Astrocyte (in vitro differentiated cells and primary cell): Measurements from ENCODE around the gene DPY30. TPM values are rescaled to one million over a fixed set of nuclear protein-coding genes. Genes with fewer than 3 reads are reported as not detected.
A peak's percentile ranks its signal among the peaks of the same experiment; 100 is the strongest.
"Not testable (repeated sequence)": the region's sequence is repeated elsewhere in the genome, so short reads cannot be mapped to it uniquely, and the experiment has no call there.

Experiments used
- DNase-seq: peaks from one replicate; pipeline ENCODE4 v3.0.0-alpha.2; 2010; ENCODE audit warnings: low read depth
- FAIRE-seq: peaks from 2 replicates; lab custom pipeline; 2011; peaks lifted over from hg19 to GRCh38; lab: Jason Lieb, UNC
- H2AFZ ChIP-seq: 2 replicates; pipeline ENCODE4 v1.6.0; 2012; ENCODE audit warnings: low read depth, low read length, inconsistent platforms
- H3K27ac ChIP-seq: 2 replicates; pipeline ENCODE4 v1.5.1; 2011; ENCODE audit warnings: low read depth, low read length, inconsistent platforms
- H3K27me3 ChIP-seq: 2 replicates; pipeline ENCODE4 v1.6.0; 2011; ENCODE audit warnings: low read length, inconsistent platforms; ENCODE audit not compliant: insufficient read depth
- H3K36me3 ChIP-seq: 2 replicates; pipeline ENCODE4 v1.5.1; 2011; ENCODE audit warnings: low read length, inconsistent platforms; ENCODE audit not compliant: insufficient read depth
- H3K4me1 ChIP-seq: 2 replicates; pipeline ENCODE4 v1.5.1; 2011; ENCODE audit warnings: low read length, inconsistent platforms; ENCODE audit not compliant: insufficient read depth
- H3K4me2 ChIP-seq: 2 replicates; pipeline ENCODE4 v1.6.0; 2012; ENCODE audit warnings: low read length, inconsistent platforms
- H3K4me3 ChIP-seq: 2 replicates; pipeline ENCODE4 v1.5.1; 2011; ENCODE audit warnings: low read depth, mild to moderate bottlenecking, low read length, inconsistent platforms; ENCODE audit not compliant: insufficient read depth
- H3K79me2 ChIP-seq: 2 replicates; pipeline ENCODE4 v1.6.0; 2012; ENCODE audit warnings: mild to moderate bottlenecking, low read length, inconsistent platforms; ENCODE audit not compliant: insufficient read depth
- H3K9ac ChIP-seq: 2 replicates; pipeline ENCODE4 v1.6.0; 2012; ENCODE audit warnings: mild to moderate bottlenecking, low read length, inconsistent platforms
- H3K9me3 ChIP-seq: 2 replicates; pipeline ENCODE4 v1.5.1; 2012; ENCODE audit warnings: low read depth, mild to moderate bottlenecking, low read length, inconsistent platforms; ENCODE audit not compliant: insufficient read depth
- H4K20me1 ChIP-seq: 2 replicates; pipeline ENCODE4 v1.6.0; 2012; ENCODE audit warnings: low read length, inconsistent platforms; ENCODE audit not compliant: insufficient read depth
- H3K27ac Mint-ChIP-seq: one replicate; pipeline ENCODE4 v1.8.0; 2021; ENCODE audit warnings: mild to moderate bottlenecking, mixed read lengths; ENCODE audit not compliant: unreplicated experiment
- H3K27me3 Mint-ChIP-seq: one replicate; pipeline ENCODE4 v1.8.0; 2021; ENCODE audit warnings: low read depth, mixed read lengths; ENCODE audit not compliant: unreplicated experiment
- H3K36me3 Mint-ChIP-seq: one replicate; pipeline ENCODE4 v1.8.0; 2021; ENCODE audit warnings: low read depth, mixed read lengths; ENCODE audit not compliant: unreplicated experiment
- H3K4me1 Mint-ChIP-seq: one replicate; pipeline ENCODE4 v1.8.0; 2021; ENCODE audit warnings: low read depth, mixed read lengths; ENCODE audit not compliant: unreplicated experiment
- H3K4me3 Mint-ChIP-seq: one replicate; pipeline ENCODE4 v1.8.0; 2021; ENCODE audit warnings: mild to moderate bottlenecking, moderate library complexity, mixed read lengths; ENCODE audit not compliant: unreplicated experiment
- H3K9me3 Mint-ChIP-seq: one replicate; pipeline ENCODE4 v1.8.0; 2021; ENCODE audit warnings: mild to moderate bottlenecking, mixed read lengths; ENCODE audit not compliant: unreplicated experiment
- EZH2 ChIP-seq: IDR thresholded peaks from 2 replicates; pipeline ENCODE4 v1.6.1; 2012; ENCODE audit warnings: mild to moderate bottlenecking, low read length, inconsistent platforms; ENCODE audit not compliant: insufficient read depth
- total RNA-seq: library from RNA; stranded (reverse); gene quantifications from 2 replicates; pipeline ENCODE4 v1.2.1, GENCODE V29; 2021
- TF ChIP-seq, protein P1 (sequence below): IDR thresholded peaks from 2 replicates; pipeline ENCODE4 v1.5.1; 2011; ENCODE audit warnings: low read depth, mild to moderate bottlenecking, inconsistent platforms, low read length, moderate library complexity; ENCODE audit not compliant: insufficient read depth

Gene DPY30
- total RNA-seq, 1 donor from 2014 or later, result 71.1 TPM

DNA sequence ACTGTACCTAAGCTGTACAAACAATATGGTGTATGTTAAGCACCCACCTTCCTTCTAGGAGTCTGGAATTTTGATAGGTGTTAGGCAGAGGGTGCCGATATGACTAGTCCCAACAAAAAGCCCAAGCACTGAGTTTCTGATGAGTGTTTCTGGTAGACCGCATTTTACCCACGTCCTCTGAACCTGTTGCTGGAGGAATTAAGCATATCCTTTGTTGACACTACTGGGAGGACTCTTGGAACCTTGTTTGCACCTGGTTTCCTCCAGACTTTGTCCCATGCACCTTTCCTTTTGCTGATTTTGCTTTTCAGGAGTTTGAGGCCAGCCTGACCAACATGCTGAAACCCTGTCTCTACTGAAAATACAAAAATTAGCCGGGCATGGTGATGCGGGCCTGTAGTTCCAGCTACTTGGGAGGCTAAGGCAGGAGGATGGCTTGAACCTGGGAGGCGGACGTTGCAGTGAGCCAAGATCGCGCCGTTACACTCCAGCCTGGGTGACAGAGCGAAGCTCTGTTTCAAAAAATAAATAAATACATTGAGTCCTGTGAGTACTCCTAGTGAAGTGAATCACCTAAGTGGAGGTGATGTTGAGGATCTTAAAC, 12.3 kb upstream of the DPY30 start:
- no peak for FAIRE-seq
- Mint-ChIP-seq H3K9me3 (no peaks in the 10 kb centered on the region), H3K4me3 (no peak overlapping the region), H3K4me1 (no peaks in the 10 kb centered on the region), H3K27ac (no peak overlapping the region), H3K36me3 (no peaks in the 10 kb centered on the region), H3K27me3 (no peaks in the 10 kb centered on the region)
- H3K9me3 ChIP-seq, result no peaks in the 10 kb centered on the region
- H3K36me3 ChIP-seq, result no peaks in the 10 kb centered on the region
- H3K4me3 ChIP-seq, result no peak overlapping the region
- no peak overlapping the region for H3K4me2 ChIP-seq
- H2AFZ ChIP-seq, result no peak overlapping the region
- no peaks in the 10 kb centered on the region for H3K79me2 ChIP-seq
- H3K27me3 ChIP-seq, result no peaks in the 10 kb centered on the region
- DNase-seq, result no peak
- H3K9ac ChIP-seq, result no peak overlapping the region
- no peaks in the 10 kb centered on the region for H3K4me1 ChIP-seq
- no peak overlapping the region for H3K27ac ChIP-seq
- no peak for TF ChIP-seq EZH2
- TF ChIP-seq, protein P1, sequence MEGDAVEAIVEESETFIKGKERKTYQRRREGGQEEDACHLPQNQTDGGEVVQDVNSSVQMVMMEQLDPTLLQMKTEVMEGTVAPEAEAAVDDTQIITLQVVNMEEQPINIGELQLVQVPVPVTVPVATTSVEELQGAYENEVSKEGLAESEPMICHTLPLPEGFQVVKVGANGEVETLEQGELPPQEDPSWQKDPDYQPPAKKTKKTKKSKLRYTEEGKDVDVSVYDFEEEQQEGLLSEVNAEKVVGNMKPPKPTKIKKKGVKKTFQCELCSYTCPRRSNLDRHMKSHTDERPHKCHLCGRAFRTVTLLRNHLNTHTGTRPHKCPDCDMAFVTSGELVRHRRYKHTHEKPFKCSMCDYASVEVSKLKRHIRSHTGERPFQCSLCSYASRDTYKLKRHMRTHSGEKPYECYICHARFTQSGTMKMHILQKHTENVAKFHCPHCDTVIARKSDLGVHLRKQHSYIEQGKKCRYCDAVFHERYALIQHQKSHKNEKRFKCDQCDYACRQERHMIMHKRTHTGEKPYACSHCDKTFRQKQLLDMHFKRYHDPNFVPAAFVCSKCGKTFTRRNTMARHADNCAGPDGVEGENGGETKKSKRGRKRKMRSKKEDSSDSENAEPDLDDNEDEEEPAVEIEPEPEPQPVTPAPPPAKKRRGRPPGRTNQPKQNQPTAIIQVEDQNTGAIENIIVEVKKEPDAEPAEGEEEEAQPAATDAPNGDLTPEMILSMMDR, result no peak
- no peaks in the 10 kb centered on the region for H4K20me1 ChIP-seq

DNA sequence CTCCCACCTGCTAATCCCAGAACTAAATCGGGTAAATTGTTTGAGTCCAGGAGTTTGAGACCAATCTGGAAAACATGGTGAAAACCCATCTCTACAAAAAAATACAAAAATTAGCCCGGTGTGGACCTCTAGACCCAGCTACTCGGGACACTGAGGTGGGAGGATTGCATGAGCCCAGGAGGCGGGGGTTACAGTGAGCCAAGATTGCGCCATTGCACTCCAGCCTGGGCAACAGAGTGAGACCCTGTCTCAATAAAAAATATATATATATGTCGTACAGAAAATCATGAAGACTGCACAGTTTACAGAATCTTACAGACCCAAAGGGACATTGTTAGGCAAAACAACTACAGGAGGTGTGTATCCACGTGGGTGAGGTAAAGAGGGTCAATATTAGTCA, 4.0 kb upstream of the DPY30 start:
- Histone ChIP-seq H3K9ac (no peak overlapping the region), H3K4me3 (no peak overlapping the region), H3K4me1 (no peaks in the 10 kb centered on the region), H3K27me3 (no peaks in the 10 kb centered on the region), H3K4me2 (no peak overlapping the region), H2AFZ (no peak overlapping the region), H3K9me3 (no peaks in the 10 kb centered on the region), H3K79me2 (peaks cover 10% of the 10 kb centered on the region), H3K36me3 (no peaks in the 10 kb centered on the region), H4K20me1 (no peaks in the 10 kb centered on the region), H3K27ac (no peak overlapping the region)
- Mint-ChIP-seq H3K4me1 (peaks cover 4% of the 10 kb centered on the region), H3K4me3 (no peak overlapping the region), H3K9me3 (no peaks in the 10 kb centered on the region), H3K27me3 (no peaks in the 10 kb centered on the region), H3K36me3 (no peaks in the 10 kb centered on the region), H3K27ac (no peak overlapping the region)
- no peak for FAIRE-seq
- TF ChIP-seq EZH2, result no peak
- TF ChIP-seq, protein P1, result no peak
- no peak for DNase-seq

DNA sequence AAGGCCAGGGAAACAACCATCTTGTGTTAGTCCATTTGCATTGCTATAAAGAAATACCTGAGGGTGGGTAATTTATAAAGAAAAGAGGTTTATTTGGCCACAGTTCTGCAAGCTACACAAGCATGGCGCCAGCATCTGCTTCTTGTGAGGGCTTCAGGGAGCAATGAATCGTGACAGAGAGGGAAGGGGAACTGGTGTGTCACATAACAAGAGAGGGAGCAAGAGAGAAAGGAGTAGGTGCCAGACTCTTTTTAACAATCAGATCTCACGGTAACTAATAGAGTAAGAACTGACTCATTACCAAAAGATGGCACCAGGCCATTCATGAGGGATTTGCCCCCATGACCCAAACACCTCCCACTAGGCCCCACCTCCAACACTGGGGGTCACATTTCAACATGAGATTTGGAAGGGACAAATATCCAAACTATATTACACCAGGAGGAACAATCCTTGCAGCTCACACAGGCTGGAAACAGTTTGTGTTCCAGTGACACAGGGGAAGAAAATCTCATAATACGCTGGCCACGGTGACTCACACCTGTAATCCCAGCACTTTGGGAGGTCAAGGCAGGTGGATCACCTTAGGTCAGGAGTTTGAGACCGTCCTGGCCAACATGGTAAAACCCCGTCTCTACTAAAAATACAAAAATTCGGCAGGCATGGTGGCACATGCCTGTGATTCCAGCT, 5.3 kb downstream of the DPY30 start:
- not testable (repeated sequence) for H3K4me1 Mint-ChIP-seq, H3K4me3 Mint-ChIP-seq, H3K36me3 Mint-ChIP-seq, H3K27ac ChIP-seq, H3K9me3 ChIP-seq, H3K27me3 Mint-ChIP-seq, H3K27ac Mint-ChIP-seq, DNase-seq, H2AFZ ChIP-seq, H3K9me3 Mint-ChIP-seq, H3K4me1 ChIP-seq, H3K27me3 ChIP-seq, H3K36me3 ChIP-seq, H3K4me3 ChIP-seq, FAIRE-seq, H3K9ac ChIP-seq, H4K20me1 ChIP-seq
- H3K79me2 ChIP-seq, result peaks cover 24% of the 10 kb centered on the region
- H3K4me2 ChIP-seq, result peak overlapping the region; percentile 18

DNA sequence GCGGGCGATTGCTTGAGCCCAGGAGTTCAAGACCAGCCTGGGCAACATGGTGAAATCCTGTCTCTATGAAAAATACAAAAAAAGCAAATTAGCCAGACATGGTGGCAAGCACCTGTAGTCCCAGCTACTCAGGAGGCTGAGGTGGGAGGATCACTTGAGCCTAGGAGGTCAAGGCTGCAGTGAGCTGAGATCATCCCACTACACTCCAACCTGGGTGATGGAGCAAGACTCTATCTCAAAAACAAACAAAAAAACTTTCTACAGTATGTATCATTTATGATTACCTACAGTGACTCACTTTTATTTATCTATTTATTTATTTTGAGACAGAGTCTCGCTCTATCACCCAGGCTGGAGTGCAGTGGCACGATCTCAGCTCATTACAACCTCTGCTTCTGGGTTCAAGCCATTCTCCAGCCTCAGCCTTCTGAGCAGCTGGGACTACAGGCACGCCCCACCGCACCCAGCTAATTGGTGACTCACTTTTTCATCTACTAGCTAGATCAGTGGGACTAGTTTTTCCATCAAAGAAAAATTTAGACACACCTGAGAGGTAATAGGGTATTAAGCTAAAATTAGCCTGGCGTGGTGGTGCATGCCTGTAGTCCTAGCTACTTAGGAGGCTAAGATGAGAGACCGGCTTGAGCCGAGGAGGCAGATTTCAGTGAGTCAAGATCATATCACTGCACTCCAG, 20.7 kb downstream of the DPY30 start:
- not testable (repeated sequence) for H3K36me3 Mint-ChIP-seq

More for the DNA sequence above, 20.7 kb downstream of the DPY30 start:
- H3K9ac ChIP-seq, H3K27me3 ChIP-seq, H3K27ac ChIP-seq, FAIRE-seq, H3K4me1 Mint-ChIP-seq, H3K79me2 ChIP-seq, H3K4me3 ChIP-seq, H3K27ac Mint-ChIP-seq, H3K4me1 ChIP-seq, DNase-seq, H4K20me1 ChIP-seq, H3K4me2 ChIP-seq, H3K36me3 ChIP-seq, H3K9me3 Mint-ChIP-seq, H3K27me3 Mint-ChIP-seq, H3K4me3 Mint-ChIP-seq, H2AFZ ChIP-seq, H3K9me3 ChIP-seq: not testable (repeated sequence)
